DMS79 (cell line): ENCODE results near the gene MAPKAP1.

Experiments
- DNase-seq: peaks from one replicate; lab custom pipeline; 2025; lab: John Stamatoyannopoulos, UW

The MAPKAP1 gene

DNA sequence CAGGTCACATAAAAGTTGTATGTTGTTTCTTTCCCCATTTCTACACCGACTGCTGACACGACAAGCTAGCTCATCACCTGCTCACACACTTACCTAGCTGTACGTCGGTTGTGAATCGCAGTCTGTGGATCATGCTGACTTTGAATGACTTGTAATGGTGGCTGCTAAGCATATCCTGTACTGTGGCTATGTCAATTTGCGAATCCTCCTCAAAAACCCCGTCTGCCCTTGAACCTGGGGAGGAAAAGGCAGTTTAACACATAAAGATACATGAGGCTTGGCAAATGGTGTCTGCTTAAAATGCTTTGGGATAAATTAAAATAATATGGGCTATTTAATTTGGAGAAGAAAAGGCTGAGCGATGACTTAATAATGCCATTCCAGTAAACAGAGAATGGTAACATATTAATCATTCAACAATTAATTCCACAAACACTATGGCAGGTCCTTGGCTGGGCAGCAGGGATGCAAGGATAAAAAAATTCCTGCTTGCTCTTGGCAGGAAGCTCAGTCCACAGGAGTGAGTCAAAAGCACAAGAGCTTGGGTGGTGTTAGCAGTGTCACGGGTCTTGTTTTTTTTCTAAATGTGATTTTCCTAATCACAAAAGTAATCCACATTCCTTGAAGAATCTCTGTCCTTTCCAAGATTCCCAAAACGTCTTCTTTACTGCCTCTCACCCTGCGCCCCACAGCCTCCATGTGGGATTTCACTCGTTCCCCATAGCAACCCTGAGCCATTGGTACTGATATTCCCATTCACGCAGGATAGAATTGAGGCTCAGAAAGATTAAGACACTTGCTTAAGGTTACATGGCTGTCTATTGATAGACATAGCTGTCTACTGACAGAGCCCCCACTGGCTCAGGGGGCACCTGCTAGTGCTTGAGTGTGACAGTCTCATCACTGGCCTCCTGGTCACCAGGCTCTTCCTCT lies 222.4 kb downstream of the MAPKAP1 start:
- no peak for DNase-seq

DNA sequence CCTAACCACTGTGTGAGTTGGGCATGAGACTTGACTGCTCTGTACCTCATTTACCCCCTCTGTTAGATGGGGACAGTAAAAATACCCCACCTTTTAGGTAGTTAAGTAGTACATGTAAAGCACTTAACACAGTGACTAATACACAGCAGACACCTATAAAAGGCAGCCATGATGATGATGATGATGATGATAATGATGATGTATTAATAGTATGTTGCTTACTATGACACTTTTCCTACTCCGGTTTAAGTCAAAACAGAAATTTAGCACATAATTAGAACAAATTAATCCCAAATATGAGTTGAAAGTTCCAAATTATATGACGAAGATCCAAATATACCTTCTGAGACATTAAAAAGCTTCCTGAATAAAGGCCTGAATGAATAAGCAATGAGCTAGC lies 223.3 kb downstream of the MAPKAP1 start:
- DNase-seq = no peak

GRCh38 chr9:125479846-125480615 lies 227.0 kb downstream of the MAPKAP1 start:
- DNase-seq = no peak

DNA sequence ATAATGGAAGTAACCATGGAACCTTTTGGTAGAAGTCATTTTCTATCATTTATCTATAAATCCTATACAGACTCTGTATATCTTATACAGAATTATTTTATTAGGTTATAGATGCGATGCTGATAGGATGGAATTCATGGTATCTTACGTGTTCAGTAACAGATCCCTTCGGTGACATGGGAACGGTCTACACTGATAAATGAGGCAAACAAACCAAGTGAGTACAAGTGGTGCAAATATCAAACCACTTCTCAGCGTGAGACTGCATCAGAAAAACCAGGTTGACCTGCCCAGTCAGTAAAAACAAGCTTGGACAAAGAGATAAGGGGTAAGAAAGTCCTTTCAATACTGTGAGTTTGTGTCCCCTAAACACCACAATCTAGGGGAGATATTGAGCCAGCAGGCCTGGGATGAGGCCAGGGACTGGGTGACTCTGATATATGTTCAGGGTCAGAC lies 229.9 kb downstream of the MAPKAP1 start:
- no peak for DNase-seq

DNA sequence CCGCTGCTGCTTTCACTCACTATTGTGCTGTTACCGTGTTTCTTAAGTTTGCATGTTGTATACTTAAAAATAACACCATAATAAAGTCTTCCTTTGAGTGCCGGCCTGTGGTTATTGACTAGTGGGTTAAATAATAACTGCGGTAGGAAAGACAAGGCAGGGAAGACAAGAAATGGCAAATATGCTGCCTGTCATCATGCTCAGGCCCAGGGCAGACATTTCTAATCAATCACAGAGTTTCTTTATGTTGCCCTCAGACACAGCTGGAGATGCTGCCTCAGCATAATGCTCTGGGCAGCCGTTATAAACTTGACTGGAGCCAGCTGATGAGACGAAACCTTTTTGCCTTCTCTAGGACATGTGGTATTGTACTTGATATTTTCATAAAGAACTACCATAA lies 230.4 kb downstream of the MAPKAP1 start:
- DNase-seq = no peak

DNA sequence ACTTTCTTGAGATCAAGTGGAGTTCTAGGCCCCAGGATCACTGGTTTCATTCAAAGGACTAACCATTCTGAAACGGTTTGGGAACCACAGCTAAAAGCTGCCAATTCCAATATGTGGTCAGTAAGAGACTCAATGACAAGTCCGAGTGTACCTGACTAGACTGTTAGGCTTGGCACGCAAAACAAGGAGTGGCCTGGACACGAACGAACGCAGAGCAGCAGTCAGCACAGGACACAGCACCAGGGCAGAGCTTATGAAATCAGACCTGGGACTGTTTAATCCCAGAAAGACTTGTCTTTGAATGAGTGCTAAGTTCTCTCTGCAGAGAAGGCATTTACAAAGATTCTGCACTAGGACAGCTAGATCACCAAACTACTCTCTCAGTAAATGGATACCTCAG lies 231.6 kb downstream of the MAPKAP1 start:
- DNase-seq = no peak

DNA sequence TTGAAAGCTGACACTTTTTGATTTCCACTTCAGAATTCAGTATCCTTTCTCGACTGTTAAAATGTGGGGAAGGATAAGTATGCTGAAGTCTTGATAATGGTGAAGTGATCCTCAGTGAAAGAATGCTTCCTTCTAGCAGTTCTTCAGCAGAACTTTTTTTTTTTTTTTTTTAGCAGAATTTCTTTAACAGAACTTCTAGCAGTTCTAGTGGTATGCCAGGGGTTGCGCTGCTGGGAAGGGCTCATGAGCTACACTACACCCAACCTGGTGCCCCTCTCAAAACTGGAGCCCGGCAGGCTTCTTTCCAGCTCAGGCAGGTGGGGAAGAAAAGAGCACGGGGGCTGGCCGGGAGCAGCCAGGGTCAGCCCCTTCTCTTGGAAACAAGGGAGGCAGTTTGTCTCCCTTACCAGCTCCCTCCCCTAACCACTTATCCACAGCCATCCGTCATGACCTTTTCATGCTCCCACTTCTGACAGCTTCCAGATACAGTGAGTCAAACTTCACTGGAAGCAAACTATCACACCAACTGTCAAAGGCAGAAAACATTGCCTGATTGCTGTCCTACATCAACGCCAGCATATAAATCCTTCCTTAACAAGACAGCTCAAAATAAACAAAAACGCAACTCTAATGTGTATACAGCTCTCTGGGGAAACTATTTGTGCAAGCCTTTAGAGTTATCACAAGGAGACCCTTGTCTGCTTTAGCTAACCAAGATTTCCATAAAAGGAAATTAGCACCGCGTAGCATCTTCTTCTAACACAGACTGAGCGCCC lies 233.9 kb downstream of the MAPKAP1 start:
- DNase-seq = no peak

- no peak for DNase-seq
These were observed 234.5 kb downstream of the MAPKAP1 start for GRCh38 chr9:125472562-125472925.

DNA sequence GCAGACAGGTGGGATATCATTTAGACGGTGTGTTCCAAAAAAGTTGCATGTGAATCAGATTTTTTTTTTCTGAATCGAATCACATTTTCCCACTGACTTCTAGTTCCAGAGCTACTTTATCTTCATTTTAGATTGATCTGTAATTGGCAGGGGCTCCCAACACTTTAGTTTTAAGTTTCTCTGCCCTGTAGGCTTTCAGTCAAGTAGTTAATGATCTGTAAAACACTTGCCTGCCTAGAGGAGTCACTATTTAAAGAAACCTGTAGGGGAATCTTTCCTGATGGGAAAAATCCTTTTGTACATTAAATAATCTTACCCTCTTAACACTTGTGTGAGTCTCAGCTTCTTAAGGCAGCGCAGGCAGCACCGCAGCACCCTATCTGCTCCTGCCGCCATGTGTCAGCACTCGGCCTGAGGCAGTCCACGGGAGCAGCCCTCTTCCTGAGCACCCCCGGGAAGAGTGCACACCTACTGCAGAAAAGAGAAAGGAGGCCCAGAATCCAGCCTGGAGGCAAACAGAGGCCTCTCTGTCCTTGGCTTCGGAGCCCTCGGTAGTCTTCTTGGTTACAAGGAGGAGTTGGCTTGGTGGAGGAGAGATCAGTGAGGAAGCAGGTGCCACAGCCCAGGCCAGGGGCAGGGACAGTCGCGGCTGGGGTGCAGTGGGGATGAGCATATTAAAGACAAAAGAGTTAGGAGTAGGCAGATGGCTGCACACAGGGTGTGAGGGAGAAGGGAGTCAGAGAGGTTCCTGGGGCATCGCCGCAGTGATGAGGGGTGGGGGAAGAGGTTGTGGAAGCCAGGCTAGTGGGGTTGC lies 236.0 kb downstream of the MAPKAP1 start:
- no peak for DNase-seq

DNA sequence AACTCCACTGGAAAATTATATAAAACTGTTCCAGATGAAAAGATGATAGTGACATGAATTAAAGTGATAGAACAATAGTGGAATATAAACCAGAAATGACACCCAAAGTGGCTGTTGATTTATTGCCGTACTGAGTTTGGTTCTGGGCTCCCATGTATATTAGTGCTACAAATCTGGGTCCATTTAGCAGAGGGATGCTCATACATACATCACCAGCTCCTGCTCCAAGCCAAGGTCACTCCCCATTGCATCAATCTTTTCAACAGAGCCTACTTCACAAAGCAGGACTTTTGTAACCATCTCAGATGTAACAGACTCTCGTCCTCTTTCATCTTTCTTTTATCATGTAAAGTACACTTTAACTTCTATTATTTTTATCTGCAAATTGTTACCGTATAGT lies 236.8 kb downstream of the MAPKAP1 start:
- no peak for DNase-seq

DNA sequence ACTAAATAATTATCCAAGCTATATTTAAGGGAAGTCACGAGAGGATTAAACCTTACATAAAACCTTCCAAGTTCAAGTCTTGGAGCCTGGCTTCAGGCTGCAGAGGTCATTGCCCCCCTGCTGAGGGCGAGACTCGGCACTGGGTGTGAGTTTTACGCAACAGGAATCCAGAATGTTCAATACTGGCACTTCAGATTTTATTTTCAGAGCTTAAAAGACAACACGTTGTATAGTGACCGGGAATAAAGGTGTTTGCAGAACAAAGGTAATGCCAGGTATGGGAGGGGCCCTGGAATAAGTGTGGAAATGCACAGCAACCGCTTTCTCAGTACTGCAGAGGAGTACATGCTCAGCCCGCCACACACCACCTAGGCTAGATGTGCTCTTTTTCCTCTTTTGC lies 238.4 kb downstream of the MAPKAP1 start:
- no peak for DNase-seq

DNA sequence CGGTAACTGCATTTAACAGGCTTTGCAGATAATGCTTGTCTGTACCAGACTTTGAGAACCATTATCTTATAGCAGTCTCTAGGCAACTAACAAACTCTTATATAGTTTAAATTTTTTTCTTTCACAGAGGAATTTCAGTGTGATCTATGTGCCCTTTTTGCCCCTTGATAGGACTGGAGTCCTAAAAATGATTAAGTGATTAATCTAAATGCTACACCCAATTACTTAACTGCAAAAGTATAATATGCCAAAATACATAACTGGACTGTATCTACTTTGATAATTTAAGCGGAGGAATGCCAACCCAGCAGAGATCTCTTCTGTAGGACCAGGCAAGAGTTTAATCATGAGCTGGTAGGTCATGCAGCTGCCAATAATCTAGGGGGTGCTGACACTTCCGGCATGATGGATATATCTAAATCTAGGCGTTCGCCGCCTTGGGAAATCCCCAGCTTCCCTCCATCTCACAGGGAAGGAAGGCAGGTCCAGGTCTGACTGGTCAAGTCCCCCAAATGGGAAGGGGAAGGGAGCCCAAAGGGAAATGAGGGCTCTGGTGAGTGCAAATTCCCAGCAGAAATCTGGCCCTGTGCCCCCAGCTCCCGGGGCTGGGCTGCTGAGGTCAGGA lies 239.8 kb downstream of the MAPKAP1 start:
- DNase-seq = no peak

GRCh38 chr9:125466411-125466810 lies 240.6 kb downstream of the MAPKAP1 start:
- no peak for DNase-seq

DNA sequence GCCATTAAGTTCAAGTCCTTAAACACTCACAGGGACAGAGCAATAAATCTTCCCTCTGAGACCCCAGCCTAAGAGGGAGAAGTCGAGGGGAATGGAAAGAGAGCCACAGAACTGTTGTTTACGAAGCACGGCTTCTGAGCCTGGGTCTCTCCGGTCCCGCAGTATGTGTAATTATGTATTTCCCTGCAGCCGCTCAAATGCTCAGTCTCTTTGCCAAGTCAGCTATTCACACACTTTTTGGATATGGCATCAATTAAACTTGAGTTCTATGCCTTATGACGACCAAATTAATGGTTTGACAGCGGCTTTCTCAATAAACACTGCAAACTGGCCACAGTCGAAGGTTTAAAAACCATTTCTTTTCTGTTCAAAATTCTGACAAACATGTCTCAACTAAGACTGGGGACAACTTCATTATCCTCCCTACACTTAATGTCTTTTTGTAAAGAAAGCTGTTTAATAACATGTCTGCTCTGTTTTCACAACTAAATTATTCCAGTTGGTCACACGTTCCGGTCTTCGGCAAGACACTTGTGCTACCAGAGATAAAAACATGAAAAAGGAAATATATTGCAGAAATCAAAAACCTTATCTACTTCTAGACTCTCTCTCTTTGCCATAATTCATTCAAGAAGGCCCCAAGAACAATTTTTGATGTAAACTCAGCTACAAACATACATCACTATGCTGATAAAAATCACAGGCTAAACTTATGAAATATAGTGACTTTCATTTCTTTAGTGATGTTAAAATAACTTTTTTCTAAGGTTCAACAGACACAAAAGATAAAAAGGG lies 242.2 kb downstream of the MAPKAP1 start:
- DNase-seq = no peak

DNA sequence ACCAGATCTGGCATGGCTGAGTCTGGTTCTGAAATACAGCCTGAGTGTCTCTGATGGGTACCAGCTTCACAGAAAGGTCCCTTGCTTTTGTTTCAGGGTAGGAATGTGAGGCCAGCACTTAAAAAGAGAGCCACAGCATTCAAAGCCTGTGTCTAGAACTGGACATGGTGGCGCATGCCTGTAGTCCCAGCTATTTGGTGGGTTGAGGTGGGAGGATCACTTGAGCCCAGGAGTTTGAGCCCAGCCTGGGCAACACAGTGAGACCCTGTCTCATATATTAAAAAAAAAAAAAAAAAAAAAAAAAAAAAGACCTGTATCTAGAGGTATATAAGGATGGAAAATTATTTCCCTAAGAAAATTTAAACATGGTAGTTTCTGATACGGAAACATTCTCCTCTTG lies 243.1 kb downstream of the MAPKAP1 start:
- DNase-seq = no peak

DNA sequence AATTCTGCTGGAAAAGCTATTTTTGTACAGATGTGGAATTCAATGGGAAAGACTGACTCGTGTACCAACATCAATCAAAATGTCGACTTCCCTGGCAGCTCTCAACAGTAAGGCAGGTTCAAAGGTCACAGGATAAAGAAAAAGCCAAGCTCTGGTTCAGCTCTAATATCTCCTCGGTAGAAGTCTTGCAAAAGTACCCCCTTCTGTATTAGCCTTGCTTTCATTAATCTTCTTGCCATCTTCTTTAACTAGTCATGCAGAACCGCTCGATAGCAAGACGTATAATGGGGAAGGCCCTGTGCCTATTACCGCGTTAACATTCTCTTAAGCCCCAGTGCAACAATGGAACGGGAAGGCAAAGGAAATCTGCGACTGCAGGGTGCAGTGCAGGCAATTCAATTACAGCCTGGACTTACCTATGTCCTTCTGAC lies 244.1 kb downstream of the MAPKAP1 start:
- peak; percentile 82 for DNase-seq

DNA sequence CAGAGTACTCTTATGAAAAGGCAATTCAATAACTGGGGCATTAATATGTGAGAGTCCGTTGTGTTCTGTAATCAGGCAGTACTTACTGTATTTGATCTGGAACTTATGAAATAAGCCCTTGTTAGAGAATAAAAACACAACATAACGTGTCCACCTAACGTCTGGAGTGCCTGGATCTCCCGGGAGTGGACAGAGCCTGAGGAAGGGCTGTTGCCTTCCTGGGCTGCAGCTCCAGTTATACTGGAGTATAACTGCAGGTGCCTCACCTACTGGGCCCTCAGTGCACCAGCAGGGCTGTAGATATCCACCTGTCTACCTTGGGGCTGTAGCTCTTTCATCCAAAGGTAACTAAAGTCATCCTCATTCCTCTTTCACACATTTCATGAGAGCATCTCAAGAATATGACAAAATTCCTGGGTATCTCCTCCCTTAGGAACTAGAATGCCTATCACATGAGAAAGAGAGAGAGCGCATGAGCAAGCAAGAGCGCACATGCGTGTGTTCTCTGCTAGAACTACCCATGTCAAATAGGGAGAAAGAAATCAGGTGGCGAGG lies 245.3 kb downstream of the MAPKAP1 start:
- DNase-seq = no peak

DNA sequence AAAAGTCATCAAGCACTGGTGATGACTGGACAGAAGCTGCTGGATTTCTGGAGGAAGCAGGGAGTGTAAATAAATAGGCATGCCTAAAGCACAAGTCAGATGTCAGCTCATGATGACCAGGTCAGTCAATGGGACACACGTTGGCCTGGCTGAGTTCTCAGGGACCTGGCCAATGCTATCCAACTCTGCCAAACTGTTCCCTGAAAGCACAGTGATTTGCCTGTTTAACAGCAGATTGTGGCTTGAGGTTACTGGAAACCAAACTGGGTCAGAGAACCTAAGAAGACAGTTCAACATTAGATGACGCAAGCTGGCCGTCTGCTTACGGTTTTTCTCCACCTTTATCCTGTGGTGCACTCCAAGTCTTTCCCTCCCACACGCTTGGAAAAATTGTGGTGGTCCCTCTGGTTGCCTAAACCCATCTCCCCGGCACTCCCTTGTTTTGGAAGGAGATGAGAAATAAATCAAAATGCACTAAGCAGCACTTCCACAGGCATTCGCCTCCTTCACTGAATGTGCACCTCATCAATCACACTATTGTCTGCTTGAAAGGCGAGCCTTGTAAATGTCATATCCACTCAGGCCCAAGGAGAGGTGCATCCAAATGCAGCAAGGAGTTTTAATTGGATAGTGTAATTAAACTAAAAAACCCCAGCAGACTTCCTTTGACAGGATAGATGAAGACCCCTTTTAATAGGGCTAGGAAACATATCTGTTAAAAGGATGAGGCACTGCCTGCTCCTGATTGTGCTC lies 245.9 kb downstream of the MAPKAP1 start:
- no peak for DNase-seq

- DNase-seq = no peak
These were observed 246.7 kb downstream of the MAPKAP1 start for GRCh38 chr9:125460346-125460745.
